WTC11 (cell line): ENCODE data around the gene NCKAP5.

Experiments used
- CREM ChIP-seq: sonication (generic); formaldehyde crosslinking; IDR thresholded peaks from 2 replicates; pipeline ENCODE4 v1.8.1; 2022; ENCODE audit warnings: mild to moderate bottlenecking, missing genetic modification reagents, moderate library complexity
- ESRRA ChIP-seq: sonication (generic); formaldehyde crosslinking; IDR thresholded peaks from 2 replicates; pipeline ENCODE4 v1.8.1; 2022; ENCODE audit warnings: mild to moderate bottlenecking, missing genetic modification reagents, borderline replicate concordance
- FOXK1 ChIP-seq: sonication (generic); formaldehyde crosslinking; IDR thresholded peaks from 2 replicates; pipeline ENCODE4 v1.8.0; 2022; ENCODE audit warnings: mild to moderate bottlenecking, moderate library complexity, missing genetic modification reagents
- NR2C2 ChIP-seq: sonication (generic); formaldehyde crosslinking; IDR thresholded peaks from 2 replicates; pipeline ENCODE4 v1.8.0; 2022; ENCODE audit warnings: mild to moderate bottlenecking, missing genetic modification reagents
- NR3C1 ChIP-seq: sonication (generic); formaldehyde crosslinking; conservative IDR thresholded peaks from 2 replicates; pipeline ENCODE4 v1.8.1; 2023; ENCODE audit warnings: low read depth, mild to moderate bottlenecking, missing genetic modification reagents
- SMAD3 ChIP-seq: sonication (generic); formaldehyde crosslinking; IDR thresholded peaks from 2 replicates; pipeline ENCODE4 v1.8.0; 2022; ENCODE audit warnings: missing genetic modification reagents, mild to moderate bottlenecking, borderline replicate concordance
- SOX15 ChIP-seq: fragments of 250-450 bp; sonication (Bioruptor Pico); IDR thresholded peaks from 2 replicates; pipeline ENCODE4 v1.9.0; 2021; ENCODE audit warnings: mild to moderate bottlenecking
- TEAD4 ChIP-seq: sonication (generic); formaldehyde crosslinking; IDR thresholded peaks from 2 replicates; pipeline ENCODE4 v1.8.0; 2022; ENCODE audit warnings: mild to moderate bottlenecking, missing genetic modification reagents
- TF ChIP-seq, protein P1 (sequence below): sonication (generic); formaldehyde crosslinking; conservative IDR thresholded peaks from 2 replicates; pipeline ENCODE4 v1.8.1; 2022; ENCODE audit warnings: mild to moderate bottlenecking, missing genetic modification reagents
- TF ChIP-seq, protein P2 (sequence below): fragments of 250-450 bp; sonication (Bioruptor Pico); IDR thresholded peaks from 2 replicates; pipeline ENCODE4 v2.1.2; 2022; ENCODE audit warnings: mild to moderate bottlenecking, moderate library complexity
- TF ChIP-seq, protein P3 (sequence below): fragments of 200-600 bp; IDR thresholded peaks from 2 replicates; pipeline ENCODE4 v1.8.0; 2022; ENCODE audit warnings: antibody characterized with exemption
- TF ChIP-seq, protein P4 (sequence below): sonication (generic); formaldehyde crosslinking; IDR thresholded peaks from 2 replicates; pipeline ENCODE4 v1.8.0; 2022; ENCODE audit warnings: missing genetic modification reagents
- TF ChIP-seq, protein P5 (sequence below): sonication (generic); formaldehyde crosslinking; IDR thresholded peaks from 2 replicates; pipeline ENCODE4 v1.8.1; 2023; ENCODE audit warnings: mild to moderate bottlenecking, missing genetic modification reagents
- TF ChIP-seq, protein P6 (sequence below): sonication (generic); formaldehyde crosslinking; IDR thresholded peaks from 2 replicates; pipeline ENCODE4 v1.8.1; 2022; ENCODE audit warnings: low read depth, missing genetic modification reagents, borderline replicate concordance

DNA sequence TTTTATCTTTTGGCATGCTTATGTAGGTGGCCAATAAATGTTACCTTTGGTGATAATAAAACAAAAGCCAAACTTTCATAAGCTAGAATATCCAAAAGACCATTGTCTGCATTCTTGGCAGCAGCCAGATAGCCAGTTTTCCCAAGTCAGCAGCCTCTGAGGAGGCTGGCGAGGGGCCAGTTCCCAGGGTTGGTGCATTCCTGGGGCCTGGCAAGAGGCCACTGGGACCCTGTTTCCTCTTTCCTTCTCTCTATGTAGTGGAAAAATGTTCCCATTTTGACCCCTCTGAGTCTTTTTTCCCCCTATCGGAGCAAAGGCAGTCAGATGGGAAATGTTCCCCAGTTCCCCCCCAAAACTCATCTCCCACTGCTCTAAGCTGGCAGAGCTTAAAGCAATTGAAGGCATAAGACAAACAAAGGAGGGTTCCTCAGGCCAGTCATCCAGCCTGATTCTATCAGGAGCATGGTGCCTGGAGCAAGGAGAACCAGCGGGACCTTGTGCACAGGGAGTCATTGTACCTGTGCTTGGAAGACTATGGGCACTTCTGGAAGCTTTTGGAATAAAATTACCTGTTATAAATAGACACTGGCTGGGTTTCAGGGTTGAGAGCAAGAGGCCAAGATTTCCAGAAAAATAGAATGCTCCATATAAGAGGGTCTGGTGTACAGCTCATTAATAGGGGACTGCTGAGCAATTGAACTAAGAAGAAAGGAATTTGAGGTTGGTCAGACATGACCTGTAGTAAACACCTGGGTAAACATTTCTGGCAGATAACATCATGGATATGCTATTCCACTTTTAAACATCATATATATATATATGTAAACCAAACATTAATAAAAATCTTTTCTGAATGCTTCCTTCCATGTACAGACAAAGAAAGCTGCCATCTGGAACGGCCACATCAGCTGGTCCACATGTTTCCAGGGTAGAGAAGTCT lies 63.4 kb downstream of the NCKAP5 start:
- TF ChIP-seq, protein P1, sequence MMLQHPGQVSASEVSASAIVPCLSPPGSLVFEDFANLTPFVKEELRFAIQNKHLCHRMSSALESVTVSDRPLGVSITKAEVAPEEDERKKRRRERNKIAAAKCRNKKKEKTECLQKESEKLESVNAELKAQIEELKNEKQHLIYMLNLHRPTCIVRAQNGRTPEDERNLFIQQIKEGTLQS, result no peak
- TF ChIP-seq, protein P2, sequence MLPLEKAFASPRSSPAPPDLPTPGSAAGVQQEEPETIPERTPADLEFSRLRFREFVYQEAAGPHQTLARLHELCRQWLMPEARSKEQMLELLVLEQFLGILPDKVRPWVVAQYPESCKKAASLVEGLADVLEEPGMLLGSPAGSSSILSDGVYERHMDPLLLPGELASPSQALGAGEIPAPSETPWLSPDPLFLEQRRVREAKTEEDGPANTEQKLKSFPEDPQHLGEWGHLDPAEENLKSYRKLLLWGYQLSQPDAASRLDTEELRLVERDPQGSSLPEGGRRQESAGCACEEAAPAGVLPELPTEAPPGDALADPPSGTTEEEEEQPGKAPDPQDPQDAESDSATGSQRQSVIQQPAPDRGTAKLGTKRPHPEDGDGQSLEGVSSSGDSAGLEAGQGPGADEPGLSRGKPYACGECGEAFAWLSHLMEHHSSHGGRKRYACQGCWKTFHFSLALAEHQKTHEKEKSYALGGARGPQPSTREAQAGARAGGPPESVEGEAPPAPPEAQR (CRISPR knock-in tag), result no peak
- TF ChIP-seq, protein P3, sequence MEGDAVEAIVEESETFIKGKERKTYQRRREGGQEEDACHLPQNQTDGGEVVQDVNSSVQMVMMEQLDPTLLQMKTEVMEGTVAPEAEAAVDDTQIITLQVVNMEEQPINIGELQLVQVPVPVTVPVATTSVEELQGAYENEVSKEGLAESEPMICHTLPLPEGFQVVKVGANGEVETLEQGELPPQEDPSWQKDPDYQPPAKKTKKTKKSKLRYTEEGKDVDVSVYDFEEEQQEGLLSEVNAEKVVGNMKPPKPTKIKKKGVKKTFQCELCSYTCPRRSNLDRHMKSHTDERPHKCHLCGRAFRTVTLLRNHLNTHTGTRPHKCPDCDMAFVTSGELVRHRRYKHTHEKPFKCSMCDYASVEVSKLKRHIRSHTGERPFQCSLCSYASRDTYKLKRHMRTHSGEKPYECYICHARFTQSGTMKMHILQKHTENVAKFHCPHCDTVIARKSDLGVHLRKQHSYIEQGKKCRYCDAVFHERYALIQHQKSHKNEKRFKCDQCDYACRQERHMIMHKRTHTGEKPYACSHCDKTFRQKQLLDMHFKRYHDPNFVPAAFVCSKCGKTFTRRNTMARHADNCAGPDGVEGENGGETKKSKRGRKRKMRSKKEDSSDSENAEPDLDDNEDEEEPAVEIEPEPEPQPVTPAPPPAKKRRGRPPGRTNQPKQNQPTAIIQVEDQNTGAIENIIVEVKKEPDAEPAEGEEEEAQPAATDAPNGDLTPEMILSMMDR, result no peak
- TF ChIP-seq ESRRA (CRISPR knock-in tag) (no peak), CREM (no peak), SMAD3 (CRISPR knock-in tag) (no peak), TEAD4 (CRISPR knock-in tag) (no peak), NR3C1 (no peak), NR2C2 (CRISPR knock-in tag) (no peak), SOX15 (no peak), FOXK1 (no peak)
- TF ChIP-seq, protein P4, sequence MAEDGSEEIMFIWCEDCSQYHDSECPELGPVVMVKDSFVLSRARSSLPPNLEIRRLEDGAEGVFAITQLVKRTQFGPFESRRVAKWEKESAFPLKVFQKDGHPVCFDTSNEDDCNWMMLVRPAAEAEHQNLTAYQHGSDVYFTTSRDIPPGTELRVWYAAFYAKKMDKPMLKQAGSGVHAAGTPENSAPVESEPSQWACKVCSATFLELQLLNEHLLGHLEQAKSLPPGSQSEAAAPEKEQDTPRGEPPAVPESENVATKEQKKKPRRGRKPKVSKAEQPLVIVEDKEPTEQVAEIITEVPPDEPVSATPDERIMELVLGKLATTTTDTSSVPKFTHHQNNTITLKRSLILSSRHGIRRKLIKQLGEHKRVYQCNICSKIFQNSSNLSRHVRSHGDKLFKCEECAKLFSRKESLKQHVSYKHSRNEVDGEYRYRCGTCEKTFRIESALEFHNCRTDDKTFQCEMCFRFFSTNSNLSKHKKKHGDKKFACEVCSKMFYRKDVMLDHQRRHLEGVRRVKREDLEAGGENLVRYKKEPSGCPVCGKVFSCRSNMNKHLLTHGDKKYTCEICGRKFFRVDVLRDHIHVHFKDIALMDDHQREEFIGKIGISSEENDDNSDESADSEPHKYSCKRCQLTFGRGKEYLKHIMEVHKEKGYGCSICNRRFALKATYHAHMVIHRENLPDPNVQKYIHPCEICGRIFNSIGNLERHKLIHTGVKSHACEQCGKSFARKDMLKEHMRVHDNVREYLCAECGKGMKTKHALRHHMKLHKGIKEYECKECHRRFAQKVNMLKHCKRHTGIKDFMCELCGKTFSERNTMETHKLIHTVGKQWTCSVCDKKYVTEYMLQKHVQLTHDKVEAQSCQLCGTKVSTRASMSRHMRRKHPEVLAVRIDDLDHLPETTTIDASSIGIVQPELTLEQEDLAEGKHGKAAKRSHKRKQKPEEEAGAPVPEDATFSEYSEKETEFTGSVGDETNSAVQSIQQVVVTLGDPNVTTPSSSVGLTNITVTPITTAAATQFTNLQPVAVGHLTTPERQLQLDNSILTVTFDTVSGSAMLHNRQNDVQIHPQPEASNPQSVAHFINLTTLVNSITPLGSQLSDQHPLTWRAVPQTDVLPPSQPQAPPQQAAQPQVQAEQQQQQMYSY (CRISPR knock-in tag), result no peak
- TF ChIP-seq, protein P5, sequence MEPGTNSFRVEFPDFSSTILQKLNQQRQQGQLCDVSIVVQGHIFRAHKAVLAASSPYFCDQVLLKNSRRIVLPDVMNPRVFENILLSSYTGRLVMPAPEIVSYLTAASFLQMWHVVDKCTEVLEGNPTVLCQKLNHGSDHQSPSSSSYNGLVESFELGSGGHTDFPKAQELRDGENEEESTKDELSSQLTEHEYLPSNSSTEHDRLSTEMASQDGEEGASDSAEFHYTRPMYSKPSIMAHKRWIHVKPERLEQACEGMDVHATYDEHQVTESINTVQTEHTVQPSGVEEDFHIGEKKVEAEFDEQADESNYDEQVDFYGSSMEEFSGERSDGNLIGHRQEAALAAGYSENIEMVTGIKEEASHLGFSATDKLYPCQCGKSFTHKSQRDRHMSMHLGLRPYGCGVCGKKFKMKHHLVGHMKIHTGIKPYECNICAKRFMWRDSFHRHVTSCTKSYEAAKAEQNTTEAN (CRISPR knock-in tag), result no peak
- TF ChIP-seq, protein P6, sequence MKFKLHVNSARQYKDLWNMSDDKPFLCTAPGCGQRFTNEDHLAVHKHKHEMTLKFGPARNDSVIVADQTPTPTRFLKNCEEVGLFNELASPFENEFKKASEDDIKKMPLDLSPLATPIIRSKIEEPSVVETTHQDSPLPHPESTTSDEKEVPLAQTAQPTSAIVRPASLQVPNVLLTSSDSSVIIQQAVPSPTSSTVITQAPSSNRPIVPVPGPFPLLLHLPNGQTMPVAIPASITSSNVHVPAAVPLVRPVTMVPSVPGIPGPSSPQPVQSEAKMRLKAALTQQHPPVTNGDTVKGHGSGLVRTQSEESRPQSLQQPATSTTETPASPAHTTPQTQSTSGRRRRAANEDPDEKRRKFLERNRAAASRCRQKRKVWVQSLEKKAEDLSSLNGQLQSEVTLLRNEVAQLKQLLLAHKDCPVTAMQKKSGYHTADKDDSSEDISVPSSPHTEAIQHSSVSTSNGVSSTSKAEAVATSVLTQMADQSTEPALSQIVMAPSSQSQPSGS, result no peak
